ENCODE measurements around the gene ISX. TPM values are rescaled to one million over a fixed set of nuclear protein-coding genes. Genes with fewer than 3 reads are reported as not detected.

Gene ISX
- total RNA-seq, 4 donors from 2014 or later, result not detected

DNA sequence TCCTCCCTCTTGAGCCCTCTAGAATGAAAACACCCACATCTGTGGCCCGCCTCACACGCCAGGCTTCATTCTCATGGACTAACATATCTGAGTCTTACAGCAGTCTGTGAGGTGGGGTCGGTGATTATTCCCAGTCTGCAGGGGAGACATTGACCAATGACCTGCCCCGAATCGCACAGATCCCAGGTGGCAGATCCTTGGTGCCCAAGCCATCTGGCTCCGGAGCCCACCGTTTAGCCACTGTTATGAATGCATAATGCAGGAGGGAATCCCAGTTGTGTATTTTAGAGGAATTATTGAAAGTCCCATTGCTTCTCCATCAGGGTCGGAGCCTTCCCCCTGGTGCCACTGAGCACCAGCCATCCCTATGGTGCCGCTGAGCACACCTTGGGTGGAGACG lies 47.4 kb downstream of the ISX start:
- DNase-seq (ENCODE audit: low spot score in 2 of 2), result no peak
- no peak overlapping the region for H3K27ac ChIP-seq
- peaks cover 0 to 10% (median 0%) of the 10 kb centered on the region in 4 donors for H3K9me3 ChIP-seq
- WGBS, 2 donors, result 85 to 94% methylated on average over 10 of the region's 10 CpGs
- H3K4me3 ChIP-seq, result no peak overlapping the region
- no peak for TF ChIP-seq CTCF (IDR thresholded peaks at IDR 0.05)
- no peaks in the 10 kb centered on the region for H3K27me3 ChIP-seq
- H3K4me1 ChIP-seq, result no peaks in the 10 kb centered on the region
- no peaks in the 10 kb centered on the region for H3K36me3 ChIP-seq

- Histone ChIP-seq H3K4me3 (no peak overlapping the region), H3K27ac (no peak overlapping the region), H3K9me3 (peaks cover 0 to under 1% (median 0%) of the 10 kb centered on the region in 4 donors), H3K4me1 (no peaks in the 10 kb centered on the region), H3K36me3 (no peaks in the 10 kb centered on the region), H3K27me3 (no peaks in the 10 kb centered on the region)
- no peak for DNase-seq (ENCODE audit: low spot score in 2 of 2)
- TF ChIP-seq EP300 (IDR thresholded peaks at IDR 0.05) (no peak), POLR2A (IDR thresholded peaks at IDR 0.05) (no peak), CTCF (IDR thresholded peaks at IDR 0.05) (no peak)
- WGBS, 2 donors, result 67 to 73% methylated on average over 14 of the region's 14 CpGs
These were observed 48.4 kb downstream of the ISX start for GRCh38 chr22:35114131-35114980.

DNA sequence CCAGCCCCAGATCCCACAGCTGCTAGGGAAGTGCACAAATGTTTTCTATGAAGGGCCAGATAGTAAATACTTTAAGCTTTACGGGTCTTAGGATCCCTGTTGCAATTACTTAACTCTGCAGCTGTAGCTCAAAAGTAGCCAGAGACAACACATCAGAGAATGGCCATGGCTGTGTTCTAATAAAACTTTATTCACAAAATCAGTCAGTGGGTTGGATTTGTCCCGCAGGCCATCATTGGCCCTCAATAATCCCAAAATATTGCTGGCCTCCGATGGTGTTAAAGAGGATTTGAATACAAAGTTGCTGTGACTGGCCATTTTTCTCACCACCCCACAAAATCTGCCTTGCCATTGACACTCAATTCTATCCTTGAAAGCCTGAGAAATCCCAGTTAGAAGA lies 49.6 kb downstream of the ISX start:
- Histone ChIP-seq H3K36me3 (no peaks in the 10 kb centered on the region), H3K4me1 (no peaks in the 10 kb centered on the region), H3K27me3 (no peaks in the 10 kb centered on the region), H3K27ac (no peak overlapping the region), H3K9me3 (no peaks in the 10 kb centered on the region), H3K4me3 (no peak overlapping the region)
- no peak for TF ChIP-seq EP300 (IDR thresholded peaks at IDR 0.05)
- TF ChIP-seq CTCF (IDR thresholded peaks at IDR 0.05), result no peak
- TF ChIP-seq POLR2A (IDR thresholded peaks at IDR 0.05), result no peak
- WGBS, 2 donors, result 75 to 91% methylated on average over 3 of the region's 3 CpGs
- no peak for DNase-seq (ENCODE audit: low spot score in 2 of 2)

DNA sequence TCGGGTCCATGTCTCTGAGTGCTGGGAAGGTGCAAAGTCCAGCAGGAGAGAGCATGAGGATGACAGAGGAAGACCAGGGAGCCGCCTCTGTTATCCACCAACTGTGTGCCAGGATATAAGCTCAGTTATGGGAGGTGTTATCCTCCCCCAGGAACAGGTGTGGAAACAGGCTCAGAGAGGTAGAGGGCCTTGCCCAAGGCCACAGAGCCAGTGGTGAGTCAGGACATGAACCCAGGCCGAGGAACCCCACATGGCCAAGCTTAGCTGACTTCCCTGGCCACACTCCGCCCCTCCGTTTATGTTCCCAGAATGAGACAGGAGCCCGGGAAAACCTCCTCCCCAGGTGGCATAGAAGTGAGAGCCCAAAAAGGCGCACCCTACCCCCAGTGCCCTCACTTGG lies 50.3 kb downstream of the ISX start:
- DNase-seq (ENCODE audit: low spot score in 2 of 2), result no peak
- H3K36me3 ChIP-seq, result no peaks in the 10 kb centered on the region
- H3K4me3 ChIP-seq, result no peak overlapping the region
- no peaks in the 10 kb centered on the region for H3K27me3 ChIP-seq
- TF ChIP-seq POLR2A (IDR thresholded peaks at IDR 0.05) (no peak), EP300 (IDR thresholded peaks at IDR 0.05) (no peak), CTCF (IDR thresholded peaks at IDR 0.05) (no peak)
- H3K4me1 ChIP-seq, result no peaks in the 10 kb centered on the region
- 74 to 88% methylated on average over 5 to 7 of the region's 7 CpGs for WGBS, 2 donors
- H3K27ac ChIP-seq, result no peak overlapping the region
- no peaks in the 10 kb centered on the region for H3K9me3 ChIP-seq

GRCh38 chr22:35116817-35117216 lies 50.9 kb downstream of the ISX start:
- H3K4me3 ChIP-seq, result no peak overlapping the region
- H3K36me3 ChIP-seq, result no peaks in the 10 kb centered on the region
- DNase-seq (ENCODE audit: low spot score in 2 of 2), result no peak
- H3K9me3 ChIP-seq, result no peaks in the 10 kb centered on the region
- peak overlapping the region in 1 of 4 donors; percentile 12 for H3K27ac ChIP-seq
- 44 to 50% methylated on average over 9 of the region's 9 CpGs for WGBS, 2 donors
- no peaks in the 10 kb centered on the region for H3K4me1 ChIP-seq
- no peaks in the 10 kb centered on the region for H3K27me3 ChIP-seq
- TF ChIP-seq POLR2A (IDR thresholded peaks at IDR 0.05), result no peak
- no peak for TF ChIP-seq EP300 (IDR thresholded peaks at IDR 0.05)
- no peak for TF ChIP-seq CTCF (IDR thresholded peaks at IDR 0.05)
